Liver (tissue), 3 donors: ENCODE results near the gene PKP4.

Source experiments
- ATF3 ChIP-seq: IDR thresholded peaks from 2 replicates; pipeline ENCODE4 v1.6.1; 2016; ENCODE audit warnings: antibody characterized with exemption
- CTCF ChIP-seq: fragments of 150-350 bp; IDR thresholded peaks from 2 replicates; pipeline ENCODE4 v1.5.1; 2017; ENCODE audit warnings: improper control_type of control experiment, low read depth, low read length; ENCODE audit not compliant: missing input control
- EGR1 ChIP-seq, 2 donors: IDR thresholded peaks; 2 replicates each; pipeline ENCODE4 v1.6.1; 2016 to 2018; ENCODE audit warnings: antibody characterized with exemption in 2 of 2, low read depth in 2 of 2
- JUND ChIP-seq, 2 donors: IDR thresholded peaks; 2 replicates each; pipeline ENCODE4 v1.6.1; 2016; ENCODE audit warnings: antibody characterized with exemption in 2 of 2
- RAD21 ChIP-seq, 2 donors: IDR thresholded peaks; 2 replicates each; pipeline ENCODE4 v1.6.1; 2016; ENCODE audit warnings: antibody characterized with exemption in 2 of 2, mild to moderate bottlenecking in 2 of 2
- REST ChIP-seq: IDR thresholded peaks from 2 replicates; pipeline ENCODE4 v1.6.1; 2016; ENCODE audit warnings: antibody characterized with exemption, mild to moderate bottlenecking
- RXRA ChIP-seq, 2 donors: IDR thresholded peaks; 2 replicates each; pipeline ENCODE4 v1.6.1; 2017 to 2018; ENCODE audit warnings: antibody characterized with exemption in 2 of 2, mild to moderate bottlenecking in 1 of 2
- SP1 ChIP-seq: IDR thresholded peaks from 2 replicates; pipeline ENCODE4 v1.6.1; 2018; ENCODE audit warnings: antibody characterized with exemption, mild to moderate bottlenecking
- YY1 ChIP-seq: IDR thresholded peaks from 2 replicates; pipeline ENCODE4 v1.6.1; 2016; ENCODE audit warnings: antibody characterized with exemption, mild to moderate bottlenecking
- TF ChIP-seq, protein P1 (sequence below): IDR thresholded peaks from 2 replicates; pipeline ENCODE4 v1.6.1; 2016; ENCODE audit warnings: antibody characterized with exemption
- donor health status: healthy.
- donor health status: healthy.

DNA sequence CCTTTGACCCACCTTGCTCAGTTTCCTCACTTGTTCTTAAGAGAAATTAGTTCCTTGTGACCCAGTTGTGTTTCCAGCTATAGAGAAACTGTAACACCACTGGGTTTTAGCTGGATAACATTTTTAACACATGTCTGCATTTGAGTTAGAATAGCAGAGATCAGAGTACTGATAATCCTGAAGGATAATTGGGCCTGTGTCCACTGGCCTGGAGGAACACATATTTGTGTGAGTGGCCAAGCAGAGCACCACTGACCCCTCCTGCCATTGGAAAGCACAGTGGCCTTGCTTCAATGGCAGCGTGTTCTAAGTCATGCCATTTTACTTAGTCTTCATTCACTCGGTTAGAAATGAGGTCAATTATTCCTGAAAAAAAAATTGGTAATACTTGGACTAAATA is 42.6 kb downstream of the PKP4 start:
- no peak for TF ChIP-seq CTCF
- no peak for TF ChIP-seq RAD21 (IDR thresholded peaks at IDR 0.05)
- no peak for TF ChIP-seq RXRA (IDR thresholded peaks at IDR 0.05)
- no peak for TF ChIP-seq JUND (IDR thresholded peaks at IDR 0.05)
- no peak for TF ChIP-seq EGR1 (IDR thresholded peaks at IDR 0.05; ENCODE audit: low read depth in 2 of 2)
- no peak for TF ChIP-seq REST
- TF ChIP-seq, protein P1, sequence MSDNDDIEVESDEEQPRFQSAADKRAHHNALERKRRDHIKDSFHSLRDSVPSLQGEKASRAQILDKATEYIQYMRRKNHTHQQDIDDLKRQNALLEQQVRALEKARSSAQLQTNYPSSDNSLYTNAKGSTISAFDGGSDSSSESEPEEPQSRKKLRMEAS: no peak
- TF ChIP-seq SP1: no peak
- no peak for TF ChIP-seq YY1
- TF ChIP-seq ATF3: no peak
